Naive thymus-derived CD4-positive, alpha-beta T cell (primary cell): ENCODE data around the gene LHX4. TPM values are rescaled to one million over a fixed set of nuclear protein-coding genes. Genes with fewer than 3 reads are reported as not detected.
A peak's percentile ranks its signal among the peaks of the same experiment; 100 is the strongest.

Experiments
- ATAC-seq: fragments of 150-1000 bp; cut with Tn5 transposase; 2 replicates; pipeline ENCODE4 v1.10.0; 2021; ENCODE audit warnings: mild to moderate bottlenecking, moderate library complexity
- CTCF ChIA-PET: fragments of 350-600 bp; sonication (Branson Sonifier 250); formaldehyde crosslinking; loops from one replicate; lab custom pipeline; 2021; ENCODE audit warnings: antibody characterized with exemption; lab: Charles Lee
- POLR2A ChIA-PET: fragments of 350-600 bp; sonication (Branson Sonifier 250); formaldehyde crosslinking; loops from one replicate; lab custom pipeline; 2021; ENCODE audit warnings: antibody characterized with exemption, inconsistent platforms; lab: Charles Lee
- DNase-seq, 9 donors: peaks; one replicate each; pipeline versions ENCODE4 v3.0.0 to v3.0.0-alpha.2; 2020 to 2022; ENCODE audit warnings: mixed read lengths in 1 of 9
- H3K27ac ChIP-seq: one replicate; pipeline ENCODE4 v1.7.0; 2013; ENCODE audit warnings: mild to moderate bottlenecking, low read depth, low read length, moderate library complexity
- H3K27me3 ChIP-seq, 2 donors: one replicate each; pipeline ENCODE4 v1.7.0; 2013; ENCODE audit warnings: low read length in 2 of 2, mild to moderate bottlenecking in 2 of 2, moderate library complexity in 2 of 2; ENCODE audit not compliant: control insufficient read depth in 2 of 2, insufficient read depth in 2 of 2
- H3K36me3 ChIP-seq, 3 experiments: 1 replicate in 2 of 3; 2 replicates in 1 of 3; pipeline ENCODE4 v1.7.0; 2013; ENCODE audit warnings: low read length in 3 of 3, mild to moderate bottlenecking in 3 of 3, moderate library complexity in 1 of 3; ENCODE audit not compliant: insufficient read depth in 3 of 3, control insufficient read depth in 2 of 3
- H3K4me1 ChIP-seq, 2 donors: one replicate each; pipeline ENCODE4 v1.7.0; 2013; ENCODE audit warnings: low read length in 2 of 2, mild to moderate bottlenecking in 2 of 2, moderate library complexity in 1 of 2; ENCODE audit not compliant: control insufficient read depth in 2 of 2, insufficient read depth in 2 of 2
- H3K4me3 ChIP-seq: 2 replicates; pipeline ENCODE4 v1.7.0; 2013; ENCODE audit warnings: mild to moderate bottlenecking, low read length
- H3K9me3 ChIP-seq, 3 experiments: 1 replicate in 2 of 3; 2 replicates in 1 of 3; pipeline ENCODE4 v1.7.0; 2013; ENCODE audit warnings: low read length in 3 of 3; ENCODE audit not compliant: control insufficient read depth in 2 of 3
- H3K27ac Mint-ChIP-seq, 9 donors: one replicate each; pipeline ENCODE4 v1.8.0; 2020 to 2022; ENCODE audit warnings: mixed read lengths in 9 of 9, mild to moderate bottlenecking in 8 of 9, moderate library complexity in 5 of 9, inconsistent platforms in 2 of 9
- H3K27me3 Mint-ChIP-seq, 5 donors: one replicate each; pipeline ENCODE4 v1.8.0; 2021 to 2022; ENCODE audit warnings: mixed read lengths in 5 of 5, mild to moderate bottlenecking in 1 of 5
- H3K36me3 Mint-ChIP-seq, 5 donors: one replicate each; pipeline ENCODE4 v1.8.0; 2020 to 2022; ENCODE audit warnings: mixed read lengths in 5 of 5, mild to moderate bottlenecking in 3 of 5, inconsistent platforms in 1 of 5
- H3K4me1 Mint-ChIP-seq, 7 donors: one replicate each; pipeline ENCODE4 v1.8.0; 2020 to 2022; ENCODE audit warnings: mixed read lengths in 7 of 7, mild to moderate bottlenecking in 3 of 7, inconsistent platforms in 1 of 7
- H3K4me3 Mint-ChIP-seq, 10 donors: one replicate each; pipeline ENCODE4 v1.8.0; 2020 to 2022; ENCODE audit warnings: mild to moderate bottlenecking in 10 of 10, mixed read lengths in 10 of 10, moderate library complexity in 6 of 10, inconsistent platforms in 2 of 10
- H3K9me3 Mint-ChIP-seq, 11 donors: one replicate each; pipeline ENCODE4 v1.8.0; 2020 to 2022; ENCODE audit warnings: mixed read lengths in 11 of 11, mild to moderate bottlenecking in 4 of 11, inconsistent platforms in 1 of 11, moderate library complexity in 1 of 11
- intact Hi-C, 2 donors: fragments of 100-400 bp; cut with micrococcal nuclease; formaldehyde crosslinking; loops; one replicate each; pipeline ENCODE4 v1.15.1; 2023
- polyA plus RNA-seq, 2 donors: library from polyadenylated mRNA; unstranded; fragments of 300-500 nt; fragmentation: Illumina TruSeq; gene quantifications; one replicate each; pipeline ENCODE4 v1.2.3, GENCODE V29; 2021
- total RNA-seq, 6 experiments: library from RNA in 5 of 6; stranded (reverse) in 5 of 6; gene quantifications; 1 replicate in 5 of 6; 2 replicates in 1 of 6; pipeline ENCODE4 v1.2.3 and lab custom pipeline; 2021 to 2026

LHX4 gene
- total and polyA plus RNA-seq, 7 experiments from 2014 or later, result 0.07 to 0.58 (median 0.24) TPM; not detected in 4

DNA sequence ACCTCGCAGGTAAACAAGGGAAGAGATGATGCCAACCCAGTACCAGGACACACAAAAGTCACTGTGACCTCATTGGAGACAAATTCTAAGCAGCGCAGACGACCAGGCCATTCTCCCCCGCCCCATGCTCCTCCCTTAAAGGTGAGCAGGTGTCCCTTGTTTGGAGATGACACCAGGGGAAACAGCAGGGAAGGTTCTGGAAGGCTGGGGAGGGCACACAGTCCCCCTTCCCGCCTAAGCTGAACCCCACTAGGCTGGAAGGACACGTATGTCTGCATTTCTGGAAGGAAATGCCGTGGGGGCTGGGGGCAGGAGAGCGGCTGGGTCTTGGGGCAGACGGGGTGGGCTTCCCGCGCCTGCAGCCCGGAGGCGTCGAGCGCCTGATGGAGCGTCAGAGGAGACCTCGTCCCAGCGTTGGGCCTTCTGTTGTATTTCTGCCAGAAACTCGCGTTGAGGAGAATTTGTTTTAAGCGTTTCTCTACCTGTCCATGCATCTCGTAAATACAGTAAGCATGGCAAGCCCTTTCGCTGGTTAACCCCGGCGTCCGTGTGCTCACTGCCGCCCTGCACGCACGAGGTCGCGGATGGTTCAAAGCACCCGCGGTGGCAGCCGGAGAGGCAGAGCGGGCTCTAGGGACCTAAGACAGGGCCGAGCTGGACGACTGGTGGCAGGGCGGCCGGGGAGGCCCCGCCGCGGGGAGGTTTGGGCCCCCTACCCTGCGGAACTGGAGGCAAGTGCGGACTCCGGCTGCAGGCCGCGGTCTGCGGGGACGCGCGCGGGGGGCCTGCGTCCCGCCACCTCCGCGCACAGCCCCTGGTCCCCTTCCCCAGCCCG is 1.2 kb upstream of the LHX4 start:
- peaks cover 57 to 86% (median 68%) of the 10 kb centered on the region in 5 donors for H3K27me3 Mint-ChIP-seq
- H3K27ac ChIP-seq, result no peak overlapping the region
- H3K4me1 ChIP-seq, result peaks cover 12 to 17% of the 10 kb centered on the region in 2 donors
- ATAC-seq (peak; percentile 17), DNase-seq (peak in 1 of 9 donors; percentile 35)
- no peaks in the 10 kb centered on the region for H3K9me3 ChIP-seq
- intact Hi-C loops, result loop anchor here in 1 of 2 donors (5.0 kb wide), 1 partner anchor 77 kb away; the partner anchor contains the start of gene QSOX1
- H3K36me3 ChIP-seq, result no peaks in the 10 kb centered on the region
- ChIA-PET POLR2A (no interaction called here), CTCF (no interaction called here)
- H3K4me3 Mint-ChIP-seq, result peak overlapping the region; percentile 57 to 81 (median 76)
- peak overlapping the region in 2 of 9 donors; percentile 62 for H3K27ac Mint-ChIP-seq
- peaks cover 11 to 30% (median 16%) of the 10 kb centered on the region in 7 donors for H3K4me1 Mint-ChIP-seq
- peaks cover 0 to 2% (median 0%) of the 10 kb centered on the region in 11 donors for H3K9me3 Mint-ChIP-seq
- peak overlapping the region; percentile 27 for H3K4me3 ChIP-seq
- no peaks in the 10 kb centered on the region for H3K36me3 Mint-ChIP-seq
- H3K27me3 ChIP-seq, result peaks cover 13 to 36% of the 10 kb centered on the region in 2 donors

GRCh38 chr1:180230416-180230790 is 339 bp downstream of the LHX4 start:
- intact Hi-C loops, result loop anchor here in 1 of 2 donors (10.0 kb wide), 1 partner anchor 404 kb away; the partner anchor contains the start of gene XPR1
- Histone ChIP-seq H3K27ac (no peak overlapping the region), H3K36me3 (no peaks in the 10 kb centered on the region), H3K9me3 (no peaks in the 10 kb centered on the region), H3K4me3 (peak overlapping the region; percentile 35), H3K4me1 (peaks cover 19 to 21% of the 10 kb centered on the region in 2 donors), H3K27me3 (peaks cover 17 to 44% of the 10 kb centered on the region in 2 donors)
- H3K27me3 Mint-ChIP-seq, result peaks cover 61 to 85% (median 65%) of the 10 kb centered on the region in 5 donors
- ATAC-seq (no peak), DNase-seq (peak in 1 of 9 donors; percentile 32)
- peaks cover 16 to 44% (median 26%) of the 10 kb centered on the region in 7 donors for H3K4me1 Mint-ChIP-seq
- CTCF ChIA-PET, result no interaction called here
- no peak overlapping the region for H3K27ac Mint-ChIP-seq
- peak overlapping the region; percentile 71 to 82 (median 78) for H3K4me3 Mint-ChIP-seq
- H3K36me3 Mint-ChIP-seq, result no peaks in the 10 kb centered on the region
- H3K9me3 Mint-ChIP-seq, result peaks cover 0 to 2% (median 0%) of the 10 kb centered on the region in 11 donors
- POLR2A ChIA-PET, result no interaction called here

DNA sequence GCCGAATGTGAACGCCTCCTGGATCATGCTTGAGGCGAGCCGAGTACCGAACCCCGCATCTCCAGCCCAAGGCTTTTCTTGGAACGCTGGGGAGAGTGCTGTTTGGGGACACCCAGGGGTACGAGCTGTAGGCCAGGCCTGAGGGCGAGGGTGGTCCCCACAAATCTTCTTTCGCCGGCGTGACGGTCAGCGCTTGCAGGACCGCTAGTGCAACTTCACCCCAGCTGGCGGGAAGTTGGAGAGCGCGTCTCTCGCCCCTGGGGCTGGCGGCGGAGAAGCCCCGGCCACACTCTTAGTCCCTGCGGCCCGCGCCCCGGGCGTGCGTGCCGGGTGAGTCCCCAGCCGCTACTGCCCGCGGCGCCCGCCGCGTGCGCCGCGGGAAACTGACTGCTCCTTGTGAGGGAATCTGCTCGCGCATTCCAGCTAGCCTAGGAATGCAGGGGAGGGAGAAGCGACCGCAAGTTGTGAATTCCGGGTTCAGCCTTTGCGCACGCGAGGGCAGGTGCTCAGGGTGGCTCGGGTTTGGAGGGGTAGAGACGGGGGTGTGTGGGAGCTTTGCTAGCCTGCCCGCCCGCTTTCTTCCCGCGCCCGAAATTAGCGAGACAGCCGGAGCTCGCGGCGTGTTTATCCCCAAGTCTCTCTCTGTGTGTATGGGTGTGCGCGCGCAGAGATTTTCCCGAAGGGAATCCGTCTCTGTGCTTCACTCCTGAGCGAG is 884 bp downstream of the LHX4 start:
- H3K9me3 ChIP-seq, result no peaks in the 10 kb centered on the region
- ATAC-seq (no peak), DNase-seq (no peak)
- no peak overlapping the region for H3K27ac ChIP-seq
- intact Hi-C loops, result loop anchor here in 1 of 2 donors (10.0 kb wide), 1 partner anchor 404 kb away; the partner anchor contains the start of gene XPR1
- peak overlapping the region; percentile 35 for H3K4me3 ChIP-seq
- peaks cover 24% of the 10 kb centered on the region in 2 donors for H3K4me1 ChIP-seq
- H3K27me3 Mint-ChIP-seq, result peaks cover 61 to 85% (median 66%) of the 10 kb centered on the region in 5 donors
- POLR2A ChIA-PET, result no interaction called here
- peak overlapping the region; percentile 18 to 82 (median 78) for H3K4me3 Mint-ChIP-seq
- peaks cover 0 to 2% (median 0%) of the 10 kb centered on the region in 11 donors for H3K9me3 Mint-ChIP-seq
- no peak overlapping the region for H3K27ac Mint-ChIP-seq
- peaks cover 19 to 50% (median 30%) of the 10 kb centered on the region in 7 donors for H3K4me1 Mint-ChIP-seq
- no peaks in the 10 kb centered on the region for H3K36me3 Mint-ChIP-seq
- peaks cover 20 to 49% of the 10 kb centered on the region in 2 donors for H3K27me3 ChIP-seq
- CTCF ChIA-PET, result interaction anchor here (0.6 kb wide), 1 partner anchor 354 kb away, joined by 3 read pairs; no protein-coding TSS in a partner anchor
- H3K36me3 ChIP-seq, result no peaks in the 10 kb centered on the region

DNA sequence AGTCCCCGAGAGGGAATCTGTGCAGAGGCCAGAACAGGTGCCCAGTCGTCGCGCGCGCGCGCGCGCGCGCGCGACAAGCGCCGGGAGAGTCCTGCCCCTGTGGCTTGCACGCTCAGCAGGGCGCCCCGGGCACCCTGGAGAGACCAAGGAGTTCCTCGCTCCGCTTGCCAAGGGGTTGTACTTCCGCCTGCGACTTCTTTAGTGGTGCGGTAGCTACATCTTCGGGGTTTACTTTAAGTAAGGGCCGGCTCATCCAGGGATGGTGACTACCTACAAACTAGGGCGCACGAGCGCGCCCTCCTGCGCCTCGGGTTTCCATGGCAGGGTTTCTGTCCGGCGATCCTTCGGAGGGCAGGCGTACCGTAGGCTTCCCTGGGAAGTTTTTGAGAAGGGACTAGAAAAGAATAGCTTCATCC is 1.4 kb downstream of the LHX4 start:
- peak overlapping the region; percentile 67 to 82 (median 78) for H3K4me3 Mint-ChIP-seq
- H3K4me1 ChIP-seq, result peaks cover 24% of the 10 kb centered on the region in 2 donors
- peak overlapping the region; percentile 31 for H3K4me3 ChIP-seq
- no peaks in the 10 kb centered on the region for H3K36me3 ChIP-seq
- peaks cover 20 to 55% (median 36%) of the 10 kb centered on the region in 7 donors for H3K4me1 Mint-ChIP-seq
- intact Hi-C loops, result loop anchor here in 1 of 2 donors (10.0 kb wide), 1 partner anchor 403 kb away; the partner anchor contains the start of gene XPR1
- peaks cover 22 to 54% of the 10 kb centered on the region in 2 donors for H3K27me3 ChIP-seq
- ATAC-seq (no peak), DNase-seq (peak in 1 of 9 donors; percentile 32)
- H3K27ac ChIP-seq, result no peak overlapping the region
- no peaks in the 10 kb centered on the region for H3K9me3 ChIP-seq
- ChIA-PET CTCF (no interaction called here), POLR2A (no interaction called here)
- H3K27ac Mint-ChIP-seq, result peak overlapping the region in 2 of 9 donors; percentile 18 to 37
- H3K9me3 Mint-ChIP-seq, result peaks cover 0 to 2% (median 0%) of the 10 kb centered on the region in 11 donors
- H3K36me3 Mint-ChIP-seq, result no peaks in the 10 kb centered on the region
- peaks cover 63 to 86% (median 67%) of the 10 kb centered on the region in 5 donors for H3K27me3 Mint-ChIP-seq

DNA sequence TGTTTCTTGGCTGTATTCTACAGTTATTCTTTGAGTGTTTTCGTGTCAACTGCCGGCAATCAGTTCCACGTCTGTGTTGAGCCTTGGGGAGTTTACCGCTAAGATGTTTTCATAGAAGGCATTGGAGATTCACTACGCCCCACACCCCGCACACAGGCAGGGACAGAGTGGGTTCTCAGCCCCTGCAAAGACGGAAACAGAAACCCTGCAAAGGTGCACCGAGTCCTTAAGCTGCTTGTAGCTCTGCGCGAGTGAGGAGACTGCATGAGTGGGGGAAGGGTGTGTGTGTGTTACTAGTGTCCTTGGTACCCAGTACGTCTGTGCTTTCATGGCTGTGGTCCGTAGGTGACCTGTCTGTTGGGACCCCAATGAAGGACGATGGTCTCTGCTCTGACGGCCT is 1.9 kb downstream of the LHX4 start:
- CTCF ChIA-PET, result no interaction called here
- H3K4me3 Mint-ChIP-seq, result peak overlapping the region; percentile 67 to 82 (median 78)
- peaks cover 63 to 86% (median 67%) of the 10 kb centered on the region in 5 donors for H3K27me3 Mint-ChIP-seq
- Histone ChIP-seq H3K4me3 (peak overlapping the region; percentile 31), H3K27me3 (peaks cover 22 to 57% of the 10 kb centered on the region in 2 donors), H3K9me3 (no peaks in the 10 kb centered on the region), H3K36me3 (no peaks in the 10 kb centered on the region), H3K27ac (no peak overlapping the region), H3K4me1 (peaks cover 24% of the 10 kb centered on the region in 2 donors)
- ATAC-seq (no peak), DNase-seq (no peak)
- intact Hi-C loops, result loop anchor here in 1 of 2 donors (10.0 kb wide), 1 partner anchor 403 kb away; the partner anchor contains the start of gene XPR1
- H3K36me3 Mint-ChIP-seq, result no peaks in the 10 kb centered on the region
- H3K27ac Mint-ChIP-seq, result peak overlapping the region in 2 of 9 donors; percentile 24 to 37
- POLR2A ChIA-PET, result no interaction called here
- H3K9me3 Mint-ChIP-seq, result no peaks in the 10 kb centered on the region
- peaks cover 21 to 57% (median 39%) of the 10 kb centered on the region in 7 donors for H3K4me1 Mint-ChIP-seq

DNA sequence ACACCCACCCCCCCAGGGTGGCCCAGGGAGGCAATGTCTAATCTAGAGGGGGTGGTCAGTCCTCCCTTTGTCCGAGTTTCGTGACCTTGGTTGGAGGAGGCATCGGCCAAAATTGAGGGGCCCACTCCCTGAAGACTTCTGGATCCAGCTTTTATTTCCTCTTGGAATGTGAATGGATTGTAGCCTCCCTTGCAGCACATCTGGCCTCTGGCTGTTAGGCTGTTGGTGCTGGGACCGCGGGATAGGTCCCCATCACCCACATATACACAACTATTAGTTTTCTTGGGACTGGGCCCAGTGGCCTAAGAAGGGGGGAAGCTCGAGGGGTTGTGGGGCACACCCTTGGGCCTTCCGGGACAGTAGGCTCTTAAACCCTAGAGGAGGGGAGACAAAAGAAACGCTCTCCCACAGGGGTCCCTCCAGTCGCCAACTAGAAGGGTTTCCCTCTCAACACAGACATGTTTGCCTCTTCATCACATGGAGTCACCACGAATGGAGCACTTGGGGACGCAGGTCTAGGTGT is 2.5 kb downstream of the LHX4 start:
- Histone ChIP-seq H3K4me1 (peaks cover 24% of the 10 kb centered on the region in 2 donors), H3K36me3 (no peaks in the 10 kb centered on the region), H3K9me3 (no peaks in the 10 kb centered on the region), H3K27me3 (peaks cover 26 to 58% of the 10 kb centered on the region in 2 donors), H3K4me3 (no peak overlapping the region), H3K27ac (no peak overlapping the region)
- ATAC-seq, result no peak
- no peak for DNase-seq
- Mint-ChIP-seq H3K9me3 (no peaks in the 10 kb centered on the region), H3K27me3 (peaks cover 63 to 88% (median 68%) of the 10 kb centered on the region in 5 donors), H3K27ac (peak overlapping the region in 1 of 9 donors; percentile 23), H3K36me3 (no peaks in the 10 kb centered on the region), H3K4me1 (peaks cover 21 to 57% (median 39%) of the 10 kb centered on the region in 7 donors), H3K4me3 (peak overlapping the region in 6 of 10 donors; percentile 26 to 81 (median 74))
- ChIA-PET POLR2A (no interaction called here), CTCF (interaction anchor here (0.5 kb wide), 1 partner anchor 218 kb away, joined by 3 read pairs; no protein-coding TSS in a partner anchor)
- intact Hi-C loops, result loop anchor here in 1 of 2 donors (10.0 kb wide), 1 partner anchor 402 kb away; the partner anchor contains the start of gene XPR1
